Heart left ventricle (tissue), 13 donors: Measurements from ENCODE around the gene MED6.

Source experiments
- POLR2A ChIP-seq, 2 donors: fragments of 450-650 bp; IDR thresholded peaks; one replicate each; pipeline ENCODE4 v1.6.1; 2017; ENCODE audit warnings: antibody characterized with exemption in 2 of 2, mild to moderate bottlenecking in 2 of 2, moderate library complexity in 2 of 2
- TF ChIP-seq, protein P1 (sequence below), 12 donors: fragments of 200-600 bp; sonication (generic) in 4 of 12; IDR thresholded peaks; one replicate each; pipeline versions ENCODE4 v1.5.0 to v1.8.0; 2018 to 2022; ENCODE audit warnings: antibody characterized with exemption in 12 of 12, mild to moderate bottlenecking in 5 of 12
- donor health status: ischemic (EF 13 %, LVEDD 7.1; RV severe dilation, severe dysfunction).
- donor health status: DM: no; HTN: yes; CAD: no.
- donor health status: DM: no; HTN: no; CAD: no.
- donor health status: ischemic (EF 25% LVEDD 6.9; RV normal size, moderate dysfunction).
- donor health status: ischemic (EF 25% LVEDD 5.7; RV mildly dilated, moderate dysfunction).
- donor health status: ischemic (EF 35%, LVEDD 5.7; RV mildly dilated, moderate dysfunction).
- donor health status: nonischemic (EF 11% LVEDD 7.7; RV severe dilation, severe dysfunction).
- donor health status: DM: yes; HTN: yes; CAD: no.
- donor health status: PGD.
- donor health status: ischemic (EF 29% LVEDD 5.4; RV normal size, mild dysfunction).
- donor health status: nonischemic (EF 23%, LVEDD 6.1; RV moderate dilation, normal function).

- TF ChIP-seq POLR2A (IDR thresholded peaks at IDR 0.05), result no peak
- TF ChIP-seq, protein P1, sequence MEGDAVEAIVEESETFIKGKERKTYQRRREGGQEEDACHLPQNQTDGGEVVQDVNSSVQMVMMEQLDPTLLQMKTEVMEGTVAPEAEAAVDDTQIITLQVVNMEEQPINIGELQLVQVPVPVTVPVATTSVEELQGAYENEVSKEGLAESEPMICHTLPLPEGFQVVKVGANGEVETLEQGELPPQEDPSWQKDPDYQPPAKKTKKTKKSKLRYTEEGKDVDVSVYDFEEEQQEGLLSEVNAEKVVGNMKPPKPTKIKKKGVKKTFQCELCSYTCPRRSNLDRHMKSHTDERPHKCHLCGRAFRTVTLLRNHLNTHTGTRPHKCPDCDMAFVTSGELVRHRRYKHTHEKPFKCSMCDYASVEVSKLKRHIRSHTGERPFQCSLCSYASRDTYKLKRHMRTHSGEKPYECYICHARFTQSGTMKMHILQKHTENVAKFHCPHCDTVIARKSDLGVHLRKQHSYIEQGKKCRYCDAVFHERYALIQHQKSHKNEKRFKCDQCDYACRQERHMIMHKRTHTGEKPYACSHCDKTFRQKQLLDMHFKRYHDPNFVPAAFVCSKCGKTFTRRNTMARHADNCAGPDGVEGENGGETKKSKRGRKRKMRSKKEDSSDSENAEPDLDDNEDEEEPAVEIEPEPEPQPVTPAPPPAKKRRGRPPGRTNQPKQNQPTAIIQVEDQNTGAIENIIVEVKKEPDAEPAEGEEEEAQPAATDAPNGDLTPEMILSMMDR (IDR thresholded peaks at IDR 0.05), result no peak
Measured at GRCh38 chr14:70642303-70643235, 42.1 kb upstream of the MED6 start.
